Kasumi-1 (cell line): Measurements from ENCODE around the gene ESPNL.
"Not testable (repeated sequence)": the region's sequence is repeated elsewhere in the genome, so short reads cannot be mapped to it uniquely, and the experiment has no call there.

Source experiments
- DNase-seq, 2 experiments: peaks; one replicate each; lab custom pipeline; 2025; lab: John Stamatoyannopoulos, UW

The ESPNL gene

GRCh38 chr2:238171072-238171431 is 70.9 kb downstream of the ESPNL start:
- not testable (repeated sequence) for DNase-seq

- DNase-seq, result no peak
Observed at GRCh38 chr2:238171575-238172187, 71.5 kb downstream of the ESPNL start.

- DNase-seq, result no peak
Observed at GRCh38 chr2:238172439-238172838, 72.3 kb downstream of the ESPNL start.

- no peak for DNase-seq
Observed at GRCh38 chr2:238173692-238174091, 73.6 kb downstream of the ESPNL start.

GRCh38 chr2:238174291-238174690 is 74.2 kb downstream of the ESPNL start:
- no peak for DNase-seq

- DNase-seq, result no peak
Observed at GRCh38 chr2:238174701-238175100, 74.6 kb downstream of the ESPNL start.

GRCh38 chr2:238176613-238177012 is 76.5 kb downstream of the ESPNL start:
- DNase-seq, result no peak

- no peak for DNase-seq
Observed at GRCh38 chr2:238180554-238180953, 80.4 kb downstream of the ESPNL start.

GRCh38 chr2:238182362-238182761 is 82.2 kb downstream of the ESPNL start:
- DNase-seq, result no peak
